H1 (cell line): Measurements from ENCODE around the gene NT5E. TPM values are rescaled to one million over a fixed set of nuclear protein-coding genes. Genes with fewer than 3 reads are reported as not detected.

ENCODE experiments used
- CTCF ChIA-PET: fragments of 300-600 bp; sonication (Branson Sonifier 250); formaldehyde crosslinking; loops from one replicate; lab custom pipeline; 2021; ENCODE audit not compliant: partially characterized antibody; lab: Charles Lee
- POLR2A ChIA-PET: fragments of 300-600 bp; sonication (Branson Sonifier 250); formaldehyde crosslinking; loops from one replicate; lab custom pipeline; 2021; ENCODE audit warnings: inconsistent platforms; ENCODE audit not compliant: partially characterized antibody; lab: Charles Lee
- DNase-seq, 2 experiments: peaks; one replicate each; pipeline versions ENCODE4 v3.0.0 to v3.0.0-alpha.2; 2010 to 2022; ENCODE audit warnings: low spot score in 2 of 2, low read depth in 1 of 2, mixed read lengths in 1 of 2
- FAIRE-seq: peaks from 2 replicates; lab custom pipeline; 2011; peaks lifted over from hg19 to GRCh38; lab: Jason Lieb, UNC
- H2AFZ ChIP-seq: 2 replicates; pipeline ENCODE4 v1.8.1; 2012; ENCODE audit warnings: low read length, inconsistent platforms
- H2AK5ac ChIP-seq: 2 replicates; pipeline ENCODE4 v1.6.1; 2013; ENCODE audit warnings: low read depth, low read length
- H2BK120ac ChIP-seq: replicated peaks from 2 replicates; pipeline ENCODE3; 2013; ENCODE audit warnings: low read depth, low read length, inconsistent platforms
- H2BK12ac ChIP-seq: 2 replicates; pipeline ENCODE4 v1.6.1; 2013; ENCODE audit warnings: low read depth, low read length
- H2BK15ac ChIP-seq: 2 replicates; pipeline ENCODE4 v1.6.1; 2013; ENCODE audit warnings: low read length
- H2BK20ac ChIP-seq: 2 replicates; pipeline ENCODE4 v1.6.1; 2013; ENCODE audit warnings: low read length
- H2BK5ac ChIP-seq: 2 replicates; pipeline ENCODE4 v1.6.1; 2013; ENCODE audit warnings: low read depth, low read length
- H3K14ac ChIP-seq: 2 replicates; pipeline ENCODE4 v1.6.1; 2013; ENCODE audit warnings: inconsistent platforms; ENCODE audit not compliant: insufficient read length
- H3K18ac ChIP-seq: 2 replicates; pipeline ENCODE4 v1.6.1; 2013; ENCODE audit warnings: low read length; ENCODE audit errors: extremely low read depth
- H3K23ac ChIP-seq: 2 replicates; pipeline ENCODE4 v1.6.1; 2013; ENCODE audit warnings: inconsistent platforms; ENCODE audit not compliant: insufficient read length
- H3K23me2 ChIP-seq: 2 replicates; pipeline ENCODE4 v1.6.1; 2013; ENCODE audit warnings: low read depth, low read length
- H3K27ac ChIP-seq: 2 replicates; pipeline ENCODE4 v1.6.1; 2011; ENCODE audit warnings: low read depth, low read length, inconsistent platforms
- H3K27me3 ChIP-seq, 4 experiments: replicated peaks in 1 of 4; 1 replicate in 1 of 4; 2 replicates in 3 of 4; pipeline versions ENCODE4 v1.6.1 to v1.8.1; 2011 to 2013; ENCODE audit warnings: low read length in 3 of 4, mild to moderate bottlenecking in 3 of 4, inconsistent platforms in 2 of 4, mixed read lengths in 2 of 4, moderate library complexity in 1 of 4; ENCODE audit not compliant: control insufficient read depth in 3 of 4, insufficient read depth in 3 of 4; ENCODE audit errors: extremely low read depth in 1 of 4
- H3K36me3 ChIP-seq, 4 experiments: 2 replicates each; pipeline versions ENCODE4 v1.6.1 to v1.8.1; 2011 to 2013; ENCODE audit warnings: mild to moderate bottlenecking in 4 of 4, low read length in 3 of 4, moderate library complexity in 2 of 4, control low read depth in 1 of 4, inconsistent platforms in 1 of 4; ENCODE audit not compliant: insufficient read depth in 4 of 4, control insufficient read depth in 2 of 4
- H3K4ac ChIP-seq: replicated peaks from 2 replicates; pipeline ENCODE3; 2013; ENCODE audit warnings: low read length, low read depth, mixed read lengths, inconsistent platforms; ENCODE audit not compliant: insufficient read length
- H3K4me1 ChIP-seq, 4 experiments: replicated peaks in 1 of 4; 1 replicate in 1 of 4; 2 replicates in 3 of 4; pipeline versions ENCODE4 v1.6.1 to v1.8.1; 2011 to 2013; ENCODE audit warnings: low read length in 3 of 4, inconsistent platforms in 2 of 4, mixed read lengths in 1 of 4; ENCODE audit not compliant: insufficient read depth in 4 of 4, control insufficient read depth in 3 of 4
- H3K4me2 ChIP-seq, 2 experiments: 2 replicates each; pipeline versions ENCODE4 v1.6.1 to v1.8.1; 2011 to 2013; ENCODE audit warnings: low read depth in 2 of 2, low read length in 2 of 2, control low read depth in 1 of 2, inconsistent platforms in 1 of 2, mild to moderate bottlenecking in 1 of 2; ENCODE audit not compliant: insufficient read depth in 1 of 2
- H3K4me3 ChIP-seq, 4 experiments: fragments of 200-600, 300-600 bp in 1 of 4; sonication (generic), shearing (Covaris generic), sonication (Bioruptor Twin) in 1 of 4; 2 replicates each; pipeline versions ENCODE4 v1.5.1 to v1.8.1; 2011 to 2016; ENCODE audit warnings: low read length in 4 of 4, low read depth in 3 of 4, control low read depth in 2 of 4, inconsistent platforms in 2 of 4, mild to moderate bottlenecking in 2 of 4, mixed read lengths in 1 of 4, moderate library complexity in 1 of 4; ENCODE audit not compliant: insufficient read depth in 2 of 4; ENCODE audit errors: extremely low read depth in 1 of 4
- H3K56ac ChIP-seq: replicated peaks from 2 replicates; pipeline ENCODE3; 2013; ENCODE audit warnings: low read depth, mild to moderate bottlenecking, mixed read lengths, low read length, inconsistent platforms; ENCODE audit not compliant: insufficient read length
- H3K79me1 ChIP-seq: 2 replicates; pipeline ENCODE4 v1.6.1; 2013; ENCODE audit warnings: low read depth, low read length, control low read depth
- H3K79me2 ChIP-seq, 2 experiments: 2 replicates each; pipeline versions ENCODE4 v1.6.1 to v1.8.1; 2012 to 2013; ENCODE audit warnings: low read length in 2 of 2, mild to moderate bottlenecking in 2 of 2, inconsistent platforms in 1 of 2; ENCODE audit not compliant: insufficient read depth in 2 of 2, control insufficient read depth in 1 of 2
- H3K9ac ChIP-seq, 4 experiments: replicated peaks in 1 of 4; 1 replicate in 1 of 4; 2 replicates in 3 of 4; pipeline versions ENCODE4 v1.6.1 to v1.8.1; 2011 to 2013; ENCODE audit warnings: low read depth in 3 of 4, low read length in 3 of 4, control low read depth in 2 of 4, mild to moderate bottlenecking in 2 of 4, moderate library complexity in 2 of 4, inconsistent platforms in 1 of 4; ENCODE audit errors: extremely low read depth in 1 of 4
- H3K9me3 ChIP-seq, 2 experiments: 2 replicates each; pipeline versions ENCODE4 v1.6.1 to v1.8.1; 2012 to 2013; ENCODE audit warnings: mild to moderate bottlenecking in 2 of 2, moderate library complexity in 2 of 2, control low read depth in 1 of 2, inconsistent platforms in 1 of 2, low read depth in 1 of 2, low read length in 1 of 2, mixed read lengths in 1 of 2; ENCODE audit not compliant: insufficient read depth in 2 of 2
- H4K20me1 ChIP-seq, 2 experiments: replicated peaks in 1 of 2; 2 replicates each; pipeline versions ENCODE3 to v1.8.1; 2011 to 2013; ENCODE audit warnings: inconsistent platforms in 2 of 2, low read length in 2 of 2, mild to moderate bottlenecking in 1 of 2; ENCODE audit not compliant: insufficient read depth in 2 of 2, control insufficient read depth in 1 of 2
- H4K5ac ChIP-seq: 2 replicates; pipeline ENCODE4 v1.6.1; 2013; ENCODE audit warnings: low read length, low read depth, mixed read lengths, inconsistent platforms; ENCODE audit not compliant: insufficient read length
- H4K8ac ChIP-seq: 2 replicates; pipeline ENCODE4 v1.8.0; 2013; ENCODE audit warnings: mild to moderate bottlenecking, moderate library complexity, low read length, inconsistent platforms; ENCODE audit not compliant: insufficient read depth; ENCODE audit errors: extremely low read depth
- H4K91ac ChIP-seq: replicated peaks from 2 replicates; pipeline ENCODE3; 2013; ENCODE audit warnings: low read length, mixed read lengths, inconsistent platforms; ENCODE audit not compliant: insufficient read length
- BACH1 ChIP-seq: IDR thresholded peaks from 2 replicates; pipeline ENCODE4 v1.6.1; 2012; ENCODE audit warnings: low read length, improper control_type of control experiment
- BRCA1 ChIP-seq: IDR thresholded peaks from 2 replicates; pipeline ENCODE4 v1.6.1; 2012; ENCODE audit warnings: low read depth, low read length, improper control_type of control experiment
- CEBPB ChIP-seq: IDR thresholded peaks from 2 replicates; pipeline ENCODE4 v1.6.1; 2012; ENCODE audit warnings: low read depth, low read length
- EP300 ChIP-seq, 2 experiments: IDR thresholded peaks; 1 replicate in 1 of 2; 2 replicates in 1 of 2; pipeline ENCODE4 v1.6.1; 2011 to 2012; ENCODE audit warnings: low read depth in 2 of 2, low read length in 2 of 2, mild to moderate bottlenecking in 2 of 2, borderline replicate concordance in 1 of 2, inconsistent platforms in 1 of 2, moderate library complexity in 1 of 2
- EZH2 ChIP-seq: fragments of 200-600 bp; sonication (generic); IDR thresholded peaks from 2 replicates; pipeline ENCODE4 v1.7.1; 2012; ENCODE audit warnings: low read depth, mild to moderate bottlenecking, moderate library complexity, low read length, inconsistent platforms; ENCODE audit not compliant: severe bottlenecking
- HDAC6 ChIP-seq: IDR thresholded peaks from one replicate; pipeline ENCODE4 v1.7.1; 2012; ENCODE audit warnings: low read depth, mild to moderate bottlenecking, inconsistent platforms, low read length, moderate library complexity
- JUND ChIP-seq: IDR thresholded peaks from 2 replicates; pipeline ENCODE4 v1.6.1; 2011; ENCODE audit warnings: mild to moderate bottlenecking, improper control_type of control experiment, low read length
- PHF8 ChIP-seq: fragments of 200-600 bp; sonication (generic); conservative IDR thresholded peaks from 2 replicates; pipeline ENCODE4 v1.7.1; 2012; ENCODE audit warnings: low read depth, mild to moderate bottlenecking, inconsistent platforms, low read length, moderate library complexity
- POLR2A ChIP-seq, 2 experiments: IDR thresholded peaks; 1 replicate in 1 of 2; 2 replicates in 1 of 2; pipeline ENCODE4 v1.6.1; 2011; ENCODE audit warnings: low read depth in 2 of 2, low read length in 2 of 2, mild to moderate bottlenecking in 2 of 2; ENCODE audit errors: control extremely low read depth in 1 of 2
- POU5F1 ChIP-seq: IDR thresholded peaks from 2 replicates; pipeline ENCODE4 v1.6.1; 2011; ENCODE audit warnings: low read depth, mild to moderate bottlenecking, low read length, moderate library complexity
- SIRT6 ChIP-seq: IDR thresholded peaks from one replicate; pipeline ENCODE4 v1.7.1; 2012; ENCODE audit warnings: low read length, inconsistent platforms
- SIX5 ChIP-seq: IDR thresholded peaks from 2 replicates; pipeline ENCODE4 v1.6.1; 2011; ENCODE audit warnings: mild to moderate bottlenecking, low read depth, low read length
- YY1 ChIP-seq: IDR thresholded peaks from 2 replicates; pipeline ENCODE4 v1.6.1; 2011; ENCODE audit warnings: low read depth, mild to moderate bottlenecking, low read length
- WGBS, 2 experiments: shearing (Covaris generic) in 1 of 2; methylation state at CpG; one replicate each; pipeline versions ENCODE4 v1.1.6 to v1.1.7; 2013 to 2015; ENCODE audit warnings: low lambda C conversion rate in 2 of 2, mixed read lengths in 2 of 2, inconsistent platforms in 1 of 2, low coverage in 1 of 2, missing lambda C conversion rate in 1 of 2; ENCODE audit not compliant: insufficient replicate concordance in 2 of 2, insufficient coverage in 1 of 2, insufficient read length in 1 of 2; ENCODE audit errors: extremely low coverage in 1 of 2, missing lambda C conversion rate in 1 of 2; 5-methylcytosine and 5-hydroxymethylcytosine counted together
- polyA plus RNA-seq, 7 experiments: library from polyadenylated mRNA; depleted of rRNA in 3 of 7; stranded (reverse) in 5 of 7; unstranded in 2 of 7; fragments of >200 nt in 5 of 7; fragments of 200-250 nt in 2 of 7; gene quantifications; 1 replicate in 5 of 7; 2 replicates in 1 of 7; 4 replicates in 1 of 7; pipeline versions ENCODE4 v1.2.1 to v1.2.3, GENCODE V29; 2011 to 2013; ENCODE audit warnings: missing spikeins in 2 of 7, mixed read lengths in 2 of 7
- total RNA-seq: library from RNA; stranded (reverse); fragmentation: NEBNext Ultra II Directional; extraction: Animal tissue kit (Norgen Biotek cat#: 25700); gene quantifications from 2 replicates; pipeline ENCODE4 v1.2.1, GENCODE V29; 2021
- TF ChIP-seq, protein P1 (sequence below): IDR thresholded peaks from 2 replicates; pipeline ENCODE4 v1.6.1; 2011; ENCODE audit warnings: low read depth, mild to moderate bottlenecking, low read length; ENCODE audit not compliant: insufficient read depth

Gene NT5E
- total and polyA plus RNA-seq, 2 of the 8 experiments (the other 6 are each of a cell fraction or from before 2014, with no cell fraction given), result 0.74 to 1.5 TPM

DNA sequence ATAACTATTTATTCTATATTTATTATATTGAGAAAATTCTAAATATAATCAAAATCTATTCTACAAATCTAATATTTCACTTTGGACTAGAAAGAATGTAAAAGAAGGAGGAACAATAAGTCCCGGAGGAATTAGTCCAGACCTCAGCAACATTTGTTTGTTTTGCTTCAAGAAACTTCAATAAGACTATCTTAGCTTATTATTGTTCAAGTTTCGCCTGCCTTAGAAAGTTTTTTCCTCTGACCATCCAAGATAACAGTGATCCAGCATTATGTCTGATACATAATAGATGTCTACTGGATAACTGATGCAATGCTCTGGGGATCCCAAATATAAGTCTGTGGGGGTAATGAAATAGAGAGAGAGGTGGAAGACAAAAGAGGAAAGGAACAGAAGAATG is 28.7 kb upstream of the NT5E start:
- FAIRE-seq (no peak), DNase-seq (no peak)
- Histone ChIP-seq H3K79me2 (no peaks in the 10 kb centered on the region), H2BK12ac (no peak overlapping the region), H3K23me2 (no peaks in the 10 kb centered on the region), H3K23ac (no peak overlapping the region), H3K79me1 (no peaks in the 10 kb centered on the region), H3K18ac (no peak overlapping the region), H3K9ac (no peak overlapping the region), H4K91ac (no peak overlapping the region), H2AK5ac (no peak overlapping the region), H2BK20ac (no peak overlapping the region), H2BK5ac (no peak overlapping the region), H3K27me3 (no peaks in the 10 kb centered on the region), H3K9me3 (no peaks in the 10 kb centered on the region), H4K8ac (no peak overlapping the region), H3K4me3 (no peak overlapping the region), H2BK15ac (no peak overlapping the region), H3K36me3 (no peaks in the 10 kb centered on the region), H2BK120ac (no peak overlapping the region), H3K4me1 (no peaks in the 10 kb centered on the region), H3K27ac (no peak overlapping the region), H4K20me1 (no peaks in the 10 kb centered on the region), H3K56ac (no peak overlapping the region), H4K5ac (no peak overlapping the region), H3K4me2 (no peak overlapping the region), H3K14ac (no peak overlapping the region), H3K4ac (no peak overlapping the region), H2AFZ (no peak overlapping the region)
- POLR2A ChIA-PET, result no interaction called here
- WGBS, 2 experiments, result 79% methylated on average over 2 of the region's 2 CpGs; no CpG with 5 or more reads in 1 of the 2 experiments
- TF ChIP-seq EZH2 (no peak), YY1 (no peak), PHF8 (no peak), SIX5 (no peak), BACH1 (no peak), EP300 (IDR thresholded peaks at IDR 0.05; ENCODE audit: borderline replicate concordance in 1 of 2, low read depth in 2 of 2, low read length in 2 of 2) (no peak), BRCA1 (no peak), SIRT6 (no peak), POLR2A (IDR thresholded peaks at IDR 0.05; ENCODE audit: control extremely low read depth in 1 of 2, low read depth in 2 of 2, low read length in 2 of 2) (no peak), HDAC6 (no peak), CEBPB (no peak), POU5F1 (no peak), JUND (no peak)
- TF ChIP-seq, protein P1, sequence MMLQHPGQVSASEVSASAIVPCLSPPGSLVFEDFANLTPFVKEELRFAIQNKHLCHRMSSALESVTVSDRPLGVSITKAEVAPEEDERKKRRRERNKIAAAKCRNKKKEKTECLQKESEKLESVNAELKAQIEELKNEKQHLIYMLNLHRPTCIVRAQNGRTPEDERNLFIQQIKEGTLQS, result no peak
- CTCF ChIA-PET, result interaction anchor here (0.6 to 1.9 kb wide), 2 partner anchors 62 to 310 kb away, joined by 3 to 6 read pairs; no protein-coding TSS in a partner anchor
